ENCODE measurements around the gene VPS51.

VPS51 gene

GRCh38 chr11:65151331-65151899 lies 55.4 kb downstream of the VPS51 start:
- peaks cover 15% of the 10 kb centered on the region for H3K4me1 Mint-ChIP-seq
- H3K4me3 Mint-ChIP-seq = no peak overlapping the region
- no peak for ATAC-seq
- H3K9me3 Mint-ChIP-seq = no peaks in the 10 kb centered on the region
- peaks cover 20% of the 10 kb centered on the region for H3K27me3 Mint-ChIP-seq
- DNase-seq = no peak
- H3K27ac Mint-ChIP-seq = no peak overlapping the region

DNA sequence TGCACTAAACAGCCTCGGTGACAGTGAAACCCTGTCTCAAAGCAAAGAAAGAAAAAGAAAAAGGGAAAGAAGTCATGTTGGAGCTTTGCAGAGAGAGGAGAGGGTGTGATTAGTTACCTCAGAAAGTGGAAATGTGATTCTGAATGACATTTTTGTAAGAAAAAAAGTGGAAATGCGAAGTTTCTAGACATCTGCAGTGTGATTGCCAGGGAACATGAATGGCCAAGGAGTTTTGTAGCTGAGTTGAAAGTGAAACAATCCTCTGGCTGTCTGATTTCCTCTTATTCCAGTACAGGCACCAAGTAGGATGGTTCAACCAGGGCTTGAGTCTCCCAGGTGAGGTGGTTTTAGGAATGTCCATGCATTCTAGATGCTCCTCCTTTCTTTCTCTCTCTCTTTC lies 56.1 kb downstream of the VPS51 start:
- no peak for DNase-seq
- no peak overlapping the region for H3K4me3 Mint-ChIP-seq
- H3K27ac Mint-ChIP-seq = no peak overlapping the region
- ATAC-seq = no peak
- H3K4me1 Mint-ChIP-seq = peaks cover 15% of the 10 kb centered on the region
- peaks cover 20% of the 10 kb centered on the region for H3K27me3 Mint-ChIP-seq
- no peaks in the 10 kb centered on the region for H3K9me3 Mint-ChIP-seq

- no peak overlapping the region for H3K27ac Mint-ChIP-seq
- no peaks in the 10 kb centered on the region for H3K9me3 Mint-ChIP-seq
- peaks cover 14% of the 10 kb centered on the region for H3K27me3 Mint-ChIP-seq
- no peak overlapping the region for H3K4me3 Mint-ChIP-seq
- ATAC-seq (no peak), DNase-seq (no peak)
- peaks cover 5% of the 10 kb centered on the region for H3K4me1 Mint-ChIP-seq
Observed at GRCh38 chr11:65156256-65156655, 60.2 kb downstream of the VPS51 start.

- Mint-ChIP-seq H3K27me3 (peaks cover 14% of the 10 kb centered on the region), H3K9me3 (no peaks in the 10 kb centered on the region), H3K27ac (no peak overlapping the region), H3K4me3 (no peak overlapping the region), H3K4me1 (peaks cover 3% of the 10 kb centered on the region)
- DNase-seq (no peak), ATAC-seq (no peak)
Observed at GRCh38 chr11:65156926-65157325, 60.9 kb downstream of the VPS51 start.

DNA sequence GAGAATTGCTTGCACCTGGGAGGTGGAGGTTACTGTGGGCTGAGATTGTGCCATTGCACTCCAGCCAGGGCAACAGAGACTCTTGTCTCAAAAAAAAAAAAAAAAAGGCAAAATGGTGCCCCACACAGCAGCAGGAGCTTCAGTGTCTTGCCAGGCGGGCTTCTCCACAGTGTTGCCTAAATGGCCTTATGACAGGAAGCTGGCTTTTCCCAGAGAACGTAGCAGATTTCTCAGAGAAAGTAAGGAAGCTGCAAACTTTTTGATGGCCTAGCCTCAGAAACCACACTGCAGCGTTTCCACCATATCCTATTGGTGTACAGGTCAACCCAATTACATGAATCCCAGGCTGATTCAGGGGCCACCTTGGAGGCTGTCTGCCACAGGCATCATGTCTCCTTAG lies 61.3 kb downstream of the VPS51 start:
- Mint-ChIP-seq H3K9me3 (no peaks in the 10 kb centered on the region), H3K27ac (no peak overlapping the region), H3K27me3 (peaks cover 14% of the 10 kb centered on the region), H3K4me3 (no peak overlapping the region), H3K4me1 (no peaks in the 10 kb centered on the region)
- ATAC-seq (no peak), DNase-seq (no peak)

GRCh38 chr11:65159012-65159411 lies 63.0 kb downstream of the VPS51 start:
- Mint-ChIP-seq H3K27ac (no peak overlapping the region), H3K27me3 (no peaks in the 10 kb centered on the region), H3K4me3 (no peak overlapping the region), H3K4me1 (no peaks in the 10 kb centered on the region), H3K9me3 (no peaks in the 10 kb centered on the region)
- no peak for DNase-seq
- ATAC-seq = no peak

DNA sequence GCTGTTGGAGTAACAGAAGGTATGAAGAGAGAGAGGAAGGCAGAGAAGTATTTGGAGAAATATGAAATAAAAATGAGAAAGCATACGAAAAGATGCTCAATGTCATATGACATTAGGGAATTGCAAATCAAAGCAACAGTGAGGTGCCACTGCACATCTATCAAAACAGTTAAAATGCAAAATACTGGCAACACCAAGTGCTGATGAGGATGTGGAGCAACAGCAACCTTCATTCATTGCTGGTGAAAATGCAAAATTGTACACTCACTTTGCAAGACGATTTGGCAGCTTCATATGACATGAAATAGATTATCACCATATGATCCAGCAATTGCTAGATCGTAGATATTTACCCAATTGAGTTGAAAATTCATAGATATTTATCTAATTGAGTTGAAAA lies 64.6 kb downstream of the VPS51 start:
- H3K4me3 Mint-ChIP-seq = no peak overlapping the region
- no peak for ATAC-seq
- H3K9me3 Mint-ChIP-seq = no peaks in the 10 kb centered on the region
- DNase-seq = no peak
- H3K27ac Mint-ChIP-seq = no peak overlapping the region
- H3K4me1 Mint-ChIP-seq = no peaks in the 10 kb centered on the region
- no peaks in the 10 kb centered on the region for H3K27me3 Mint-ChIP-seq

Data from stimulated activated naive CD8-positive, alpha-beta T cell treated with anti-CD3 and anti-CD28 coated beads, Interleukin-15, amount 100 ng/mL, for 72 hours (primary cell).